Adrenal gland (tissue), 12 donors: ENCODE data around the gene KLF7. TPM values are rescaled to one million over a fixed set of nuclear protein-coding genes. Genes with fewer than 3 reads are reported as not detected.

Experiments used
- DNase-seq, 7 donors: peaks; one replicate each; pipeline ENCODE4 v3.0.0-alpha.2; 2019 to 2020
- H3K27ac ChIP-seq, 5 donors: fragments of 200-600 bp; sonication (generic) in 4 of 5; 1 replicate in 3 of 5; 2 replicates in 2 of 5; pipeline versions ENCODE4 v1.5.1 to v1.8.0; 2016 to 2020; ENCODE audit warnings: mild to moderate bottlenecking in 1 of 5
- H3K27me3 ChIP-seq: fragments of 200-600 bp; 2 replicates; pipeline ENCODE4 v1.8.0; 2021
- H3K36me3 ChIP-seq, 2 donors: fragments of 200-600 bp; replicated peaks in 1 of 2; 1 replicate in 1 of 2; 2 replicates in 1 of 2; pipeline versions ENCODE4 v1.5.1 to v1.8.0; 2018 to 2022
- H3K4me1 ChIP-seq, 2 donors: fragments of 200-600 bp; replicated peaks in 1 of 2; 1 replicate in 1 of 2; 2 replicates in 1 of 2; pipeline versions ENCODE4 v1.5.1 to v1.8.0; 2018 to 2021
- H3K4me3 ChIP-seq, 4 donors: fragments of 200-600 bp; sonication (generic) in 3 of 4; one replicate each; pipeline ENCODE4 v1.5.1; 2016 to 2018
- H3K9me3 ChIP-seq, 3 donors: fragments of 200-600 bp; sonication (generic) in 1 of 3; replicated peaks in 1 of 3; 1 replicate in 2 of 3; 2 replicates in 1 of 3; pipeline versions ENCODE4 v1.5.1 to v1.8.0; 2016 to 2021
- CTCF ChIP-seq, 6 experiments: fragments of 450-650 bp in 4 of 6; fragments of 200-600 bp in 2 of 6; sonication (generic) in 1 of 6; IDR thresholded peaks; 1 replicate in 5 of 6; 2 replicates in 1 of 6; pipeline versions ENCODE4 v1.5.1 to v1.8.0; 2016 to 2021; ENCODE audit warnings: antibody characterized with exemption in 6 of 6, mild to moderate bottlenecking in 2 of 6, moderate library complexity in 1 of 6
- POLR2A ChIP-seq, 2 donors: fragments of 450-650 bp; IDR thresholded peaks; one replicate each; pipeline ENCODE4 v1.6.1; 2017; ENCODE audit warnings: antibody characterized with exemption in 2 of 2, mild to moderate bottlenecking in 2 of 2, moderate library complexity in 1 of 2
- WGBS, 4 donors: extraction: QIAGEN DNeasy Blood & Tissue Kit in 2 of 4; methylation state at CpG; one replicate each; pipeline versions ENCODE4 v1.1.5 to v1.1.7; 2013 to 2017; 5-methylcytosine and 5-hydroxymethylcytosine counted together
- intact Hi-C, 2 donors: fragments of 100-400 bp; cut with DNase I; formaldehyde crosslinking; loops; one replicate each; pipeline versions ENCODE4 v1.14.1 to v1.15.0; 2022 to 2023
- polyA plus RNA-seq, 3 donors: library from polyadenylated mRNA; stranded (reverse); fragments of 200-250 nt in 2 of 3; fragments of 350-450 nt in 1 of 3; fragmentation: Illumina TruSeq in 1 of 3; extraction: RNeasy Lipid Tissue Mini Kit (QIAGEN cat#74804) in 1 of 3; gene quantifications; one replicate each; pipeline ENCODE4 v1.2.3, GENCODE V29; 2013 to 2014
- total RNA-seq, 9 donors: library from RNA; depleted of rRNA in 4 of 9; stranded (reverse); fragments of >200 nt in 4 of 9; fragments of 120-200 nt in 1 of 9; fragmentation: NEBNext Ultra II Directional in 1 of 9; extraction: Animal tissue kit (Norgen Biotek cat#: 25700) in 1 of 9; gene quantifications; one replicate each; pipeline versions ENCODE4 v1.1.0 to v1.2.4, GENCODE V29; 2013 to 2023
- donor health status: healthy with polysubstance abuse.
- donor health status: Bipolar disorder and iron deficiency.
- donor health status: DM: yes; HTN: yes; CAD: no.
- donor health status: DM: no; HTN: no; CAD: no.
- donor health status: DM: no; HTN: no; CAD: no.
- donor health status: DM: yes; HTN: yes; CAD: no.

Gene KLF7
- total and polyA plus RNA-seq, 12 donors: 3.6 to 45.9 (median 17.8) TPM

- Histone ChIP-seq H3K4me3 (no peak overlapping the region), H3K27ac (no peak overlapping the region), H3K4me1 (no peaks in the 10 kb centered on the region), H3K27me3 (no peaks in the 10 kb centered on the region), H3K36me3 (peaks cover 0 to 25% of the 10 kb centered on the region in 2 donors), H3K9me3 (no peaks in the 10 kb centered on the region)
- TF ChIP-seq POLR2A (IDR thresholded peaks at IDR 0.05): no peak
- no peak for TF ChIP-seq CTCF (IDR thresholded peaks at IDR 0.05)
- WGBS, 4 donors: 64 to 81% (median 73%) methylated on average over 1 of the region's 1 CpG
- DNase-seq: no peak
- intact Hi-C loops: no loop called here
These were observed 57.3 kb downstream of the KLF7 start for GRCh38 chr2:207108440-207108839.

GRCh38 chr2:207107551-207107950 lies 58.2 kb downstream of the KLF7 start:
- Histone ChIP-seq H3K4me1 (no peaks in the 10 kb centered on the region), H3K27me3 (no peaks in the 10 kb centered on the region), H3K9me3 (no peaks in the 10 kb centered on the region), H3K4me3 (no peak overlapping the region), H3K27ac (no peak overlapping the region), H3K36me3 (peaks cover 0 to 25% of the 10 kb centered on the region in 2 donors)
- no peak for TF ChIP-seq POLR2A (IDR thresholded peaks at IDR 0.05)
- TF ChIP-seq CTCF (IDR thresholded peaks at IDR 0.05): no peak
- intact Hi-C loops: no loop called here
- no peak for DNase-seq
- 61 to 77% (median 65%) methylated on average over 12 of the region's 12 CpGs for WGBS, 4 donors

- Histone ChIP-seq H3K36me3 (peaks cover 0 to 25% of the 10 kb centered on the region in 2 donors), H3K27me3 (no peaks in the 10 kb centered on the region), H3K4me3 (no peak overlapping the region), H3K4me1 (no peaks in the 10 kb centered on the region), H3K9me3 (no peaks in the 10 kb centered on the region), H3K27ac (no peak overlapping the region)
- WGBS, 4 donors: 69 to 91% (median 86%) methylated on average over 5 of the region's 5 CpGs
- no peak for DNase-seq
- intact Hi-C loops: no loop called here
- no peak for TF ChIP-seq POLR2A (IDR thresholded peaks at IDR 0.05)
- TF ChIP-seq CTCF (IDR thresholded peaks at IDR 0.05): no peak
These were observed 58.6 kb downstream of the KLF7 start for GRCh38 chr2:207107131-207107530.

- DNase-seq: no peak
- Histone ChIP-seq H3K4me3 (no peak overlapping the region), H3K27me3 (no peaks in the 10 kb centered on the region), H3K36me3 (peaks cover 0 to 22% of the 10 kb centered on the region in 2 donors), H3K9me3 (no peaks in the 10 kb centered on the region), H3K4me1 (no peaks in the 10 kb centered on the region), H3K27ac (no peak overlapping the region)
- 90 to 100% (median 95%) methylated on average over 2 of the region's 2 CpGs for WGBS, 4 donors
- intact Hi-C loops: no loop called here
- TF ChIP-seq POLR2A (IDR thresholded peaks at IDR 0.05) (no peak), CTCF (IDR thresholded peaks at IDR 0.05) (no peak)
These were observed 62.6 kb downstream of the KLF7 start for GRCh38 chr2:207103132-207103531.
